Activated gamma-delta T cell treated with anti-CD3 and anti-CD28 coated beads, Interleukin-2, amount 50 U/mL, for 16 hours (primary cell): ENCODE measurements around the gene SLC17A3.

Experiments
- DNase-seq: peaks from one replicate; pipeline ENCODE4 v3.0.0-alpha.2; 2020; ENCODE audit warnings: low read depth

SLC17A3 gene

GRCh38 chr6:25835442-25836283, 38.4 kb downstream of the SLC17A3 start:
- no peak for DNase-seq

- DNase-seq: no peak
Measured at GRCh38 chr6:25834950-25835349, 39.1 kb downstream of the SLC17A3 start.

- no peak for DNase-seq
Measured at GRCh38 chr6:25833136-25833535, 40.9 kb downstream of the SLC17A3 start.

GRCh38 chr6:25832670-25833069, 41.4 kb downstream of the SLC17A3 start:
- no peak for DNase-seq

- DNase-seq: no peak
Measured at GRCh38 chr6:25832307-25832662, 41.8 kb downstream of the SLC17A3 start.

- no peak for DNase-seq
Measured at GRCh38 chr6:25831532-25832306, 42.3 kb downstream of the SLC17A3 start, which contains the start of gene SLC17A1. Gene SLC17A1 (minus strand): TSS chr6:25832052. CDS start chr6:25830557, 1,495 bp downstream.

GRCh38 chr6:25830458-25830857, 43.6 kb downstream of the SLC17A3 start:
- DNase-seq: no peak

- no peak for DNase-seq
Measured at GRCh38 chr6:25829375-25829774, 44.7 kb downstream of the SLC17A3 start.

- DNase-seq: no peak
Measured at GRCh38 chr6:25821341-25821740, 52.7 kb downstream of the SLC17A3 start.

- no peak for DNase-seq
Measured at GRCh38 chr6:25816252-25816651, 57.8 kb downstream of the SLC17A3 start.

- no peak for DNase-seq
Measured at GRCh38 chr6:25815194-25815593, 58.8 kb downstream of the SLC17A3 start.

GRCh38 chr6:25804804-25805203, 69.2 kb downstream of the SLC17A3 start:
- DNase-seq: no peak

- DNase-seq: no peak
Measured at GRCh38 chr6:25801436-25801835, 72.6 kb downstream of the SLC17A3 start.
